Measurements from ENCODE around the gene PIK3CD.
"Not testable (repeated sequence)": the region's sequence is repeated elsewhere in the genome, so short reads cannot be mapped to it uniquely, and the experiment has no call there.

The PIK3CD gene

DNA sequence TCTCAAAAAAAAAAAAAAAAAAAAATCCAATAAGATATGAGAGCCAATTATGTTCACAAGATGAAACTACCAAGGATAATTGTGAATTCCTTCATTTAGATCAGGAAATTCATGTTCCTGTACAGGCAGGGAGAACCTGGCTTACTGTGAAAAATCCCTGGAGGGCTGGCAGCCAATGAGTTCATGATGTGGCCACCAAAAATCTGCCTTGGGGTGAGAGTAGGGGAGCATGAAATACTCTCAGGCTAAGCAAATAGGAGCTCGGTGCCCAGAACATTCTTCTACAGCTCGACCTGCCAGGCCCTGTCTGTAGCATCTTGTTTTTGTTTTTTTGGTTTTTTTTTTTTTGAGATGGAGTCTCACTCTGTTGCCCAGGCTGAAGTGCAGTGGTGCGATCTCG is 50.1 kb downstream of the PIK3CD start:
- TF ChIP-seq, protein P1, sequence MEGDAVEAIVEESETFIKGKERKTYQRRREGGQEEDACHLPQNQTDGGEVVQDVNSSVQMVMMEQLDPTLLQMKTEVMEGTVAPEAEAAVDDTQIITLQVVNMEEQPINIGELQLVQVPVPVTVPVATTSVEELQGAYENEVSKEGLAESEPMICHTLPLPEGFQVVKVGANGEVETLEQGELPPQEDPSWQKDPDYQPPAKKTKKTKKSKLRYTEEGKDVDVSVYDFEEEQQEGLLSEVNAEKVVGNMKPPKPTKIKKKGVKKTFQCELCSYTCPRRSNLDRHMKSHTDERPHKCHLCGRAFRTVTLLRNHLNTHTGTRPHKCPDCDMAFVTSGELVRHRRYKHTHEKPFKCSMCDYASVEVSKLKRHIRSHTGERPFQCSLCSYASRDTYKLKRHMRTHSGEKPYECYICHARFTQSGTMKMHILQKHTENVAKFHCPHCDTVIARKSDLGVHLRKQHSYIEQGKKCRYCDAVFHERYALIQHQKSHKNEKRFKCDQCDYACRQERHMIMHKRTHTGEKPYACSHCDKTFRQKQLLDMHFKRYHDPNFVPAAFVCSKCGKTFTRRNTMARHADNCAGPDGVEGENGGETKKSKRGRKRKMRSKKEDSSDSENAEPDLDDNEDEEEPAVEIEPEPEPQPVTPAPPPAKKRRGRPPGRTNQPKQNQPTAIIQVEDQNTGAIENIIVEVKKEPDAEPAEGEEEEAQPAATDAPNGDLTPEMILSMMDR (IDR thresholded peaks at IDR 0.05; ENCODE audit: borderline replicate concordance, insufficient read depth, low read depth, low read length) = no peak
- no peak overlapping the region for H3K4me3 ChIP-seq (ENCODE audit: low read depth, low read length)

DNA sequence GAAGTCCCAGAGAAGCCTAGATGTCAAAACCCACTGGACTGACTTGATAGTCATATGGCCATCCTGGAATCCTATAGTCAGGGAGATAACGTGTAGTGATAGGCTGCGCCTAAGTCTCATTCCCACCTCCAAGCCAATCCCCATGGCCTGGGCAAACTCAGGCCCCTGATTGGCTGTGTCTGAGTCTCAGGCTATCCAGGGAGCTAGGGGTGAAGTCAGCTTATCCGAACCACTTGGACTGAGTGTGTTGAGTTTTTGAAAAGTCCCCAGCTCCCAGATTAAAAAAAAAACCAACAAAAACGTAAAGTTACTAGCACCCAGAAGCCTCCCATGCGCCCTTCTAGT is 51.6 kb downstream of the PIK3CD start:
- H3K4me3 ChIP-seq (ENCODE audit: low read depth, low read length) = no peak overlapping the region
- TF ChIP-seq, protein P1 (IDR thresholded peaks at IDR 0.05; ENCODE audit: borderline replicate concordance, insufficient read depth, low read depth, low read length) = no peak

DNA sequence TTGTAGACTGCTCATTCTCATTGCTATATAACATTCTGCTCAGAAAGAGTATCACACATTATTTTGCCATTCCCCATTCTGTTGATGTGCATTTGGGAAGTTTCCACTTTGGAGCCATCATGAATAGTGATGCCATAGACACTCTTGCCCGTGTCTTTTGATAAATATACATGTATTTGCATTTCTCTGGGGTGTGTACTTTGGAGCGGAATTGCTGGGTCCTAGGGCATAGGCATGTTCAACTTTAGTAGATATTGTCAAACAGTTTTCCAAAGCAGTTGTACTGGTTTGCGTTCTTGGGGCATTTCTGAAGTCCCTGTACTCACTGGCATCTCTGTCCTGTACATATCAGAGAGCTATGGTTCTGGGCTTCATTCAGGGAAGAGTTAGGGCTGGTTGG is 52.1 kb downstream of the PIK3CD start:
- TF ChIP-seq, protein P1 (IDR thresholded peaks at IDR 0.05; ENCODE audit: borderline replicate concordance, insufficient read depth, low read depth, low read length) = no peak
- no peak overlapping the region for H3K4me3 ChIP-seq (ENCODE audit: low read depth, low read length)

DNA sequence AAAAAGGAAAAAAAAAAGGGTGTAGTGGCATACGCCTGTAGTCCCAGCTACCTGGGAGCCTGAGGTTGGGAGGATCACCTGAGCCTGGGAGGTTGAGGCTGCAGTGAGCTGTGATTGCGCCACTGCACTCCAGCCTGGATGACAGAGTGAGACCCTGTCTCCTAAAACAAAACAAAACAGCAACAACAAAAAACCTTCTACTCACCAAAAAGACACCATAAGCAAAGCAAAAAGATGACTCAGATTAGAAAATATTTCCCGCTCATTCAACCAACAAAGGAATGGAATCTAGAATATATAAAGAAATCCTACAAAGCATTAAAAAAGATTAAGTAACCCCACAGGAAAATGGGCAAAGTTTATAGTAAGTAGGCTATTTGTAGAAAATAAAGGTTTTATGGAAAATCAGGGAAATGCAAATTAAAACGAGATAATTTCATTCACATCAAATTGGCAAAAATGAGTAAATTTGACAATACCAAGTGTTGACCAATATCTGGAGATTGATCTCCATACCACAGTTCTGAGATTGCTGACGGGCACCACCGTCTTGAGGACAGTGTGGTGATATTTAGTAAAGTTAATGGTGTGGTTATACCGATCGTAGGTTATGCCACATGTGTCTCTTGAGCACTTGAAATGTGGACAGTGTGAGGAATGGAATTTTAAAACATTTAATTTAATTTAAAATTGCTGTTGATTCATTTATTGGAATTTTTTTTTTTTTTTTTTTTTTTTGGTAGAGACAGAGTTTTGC is 54.0 kb downstream of the PIK3CD start:
- H3K4me3 ChIP-seq (ENCODE audit: low read depth, low read length) = no peak overlapping the region
- TF ChIP-seq, protein P1 (IDR thresholded peaks at IDR 0.05; ENCODE audit: borderline replicate concordance, insufficient read depth, low read depth, low read length) = no peak

DNA sequence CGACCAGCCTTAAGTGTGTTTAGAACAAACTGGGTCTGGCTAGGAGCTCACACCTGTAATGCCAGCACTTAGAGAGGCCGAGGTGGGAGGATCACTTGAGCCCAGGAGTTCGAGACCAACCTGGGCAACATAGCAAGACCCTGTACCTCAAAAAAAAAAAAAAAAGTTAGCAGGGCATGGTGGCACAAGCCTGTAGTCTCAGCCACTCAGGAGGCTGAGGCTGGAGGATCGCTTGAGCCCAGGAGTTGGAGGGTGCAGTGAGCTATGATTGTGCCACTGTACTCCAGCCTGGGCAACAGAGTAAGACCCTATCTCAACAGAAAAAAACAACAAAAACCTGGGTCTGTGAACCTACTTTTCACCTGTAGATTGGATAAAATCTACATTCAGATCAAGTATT is 54.6 kb downstream of the PIK3CD start:
- no peak overlapping the region for H3K4me3 ChIP-seq (ENCODE audit: low read depth, low read length)
- TF ChIP-seq, protein P1 (IDR thresholded peaks at IDR 0.05; ENCODE audit: borderline replicate concordance, insufficient read depth, low read depth, low read length) = no peak

DNA sequence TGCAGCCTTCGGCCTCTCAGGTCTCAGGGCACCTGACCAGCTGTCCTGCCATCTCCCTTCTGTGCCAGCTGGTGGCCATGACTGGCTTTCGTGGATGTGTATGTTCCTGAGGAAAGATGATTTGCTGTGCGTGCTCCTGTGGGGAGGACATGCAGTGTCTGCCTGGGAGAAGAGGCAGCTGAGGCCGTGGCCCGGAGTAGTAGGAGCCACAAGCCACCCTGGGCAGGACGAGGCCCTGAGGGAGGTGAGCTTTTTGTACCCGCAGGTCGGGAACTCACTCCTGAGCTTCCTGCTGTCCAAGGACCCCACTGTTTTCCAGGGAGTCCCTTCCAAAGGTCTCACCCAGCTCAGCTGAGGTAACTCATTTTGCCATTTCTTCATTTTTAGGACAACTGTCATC is 58.5 kb downstream of the PIK3CD start:
- TF ChIP-seq, protein P1 (IDR thresholded peaks at IDR 0.05; ENCODE audit: borderline replicate concordance, insufficient read depth, low read depth, low read length) = no peak
- no peak overlapping the region for H3K4me3 ChIP-seq (ENCODE audit: low read depth, low read length)

DNA sequence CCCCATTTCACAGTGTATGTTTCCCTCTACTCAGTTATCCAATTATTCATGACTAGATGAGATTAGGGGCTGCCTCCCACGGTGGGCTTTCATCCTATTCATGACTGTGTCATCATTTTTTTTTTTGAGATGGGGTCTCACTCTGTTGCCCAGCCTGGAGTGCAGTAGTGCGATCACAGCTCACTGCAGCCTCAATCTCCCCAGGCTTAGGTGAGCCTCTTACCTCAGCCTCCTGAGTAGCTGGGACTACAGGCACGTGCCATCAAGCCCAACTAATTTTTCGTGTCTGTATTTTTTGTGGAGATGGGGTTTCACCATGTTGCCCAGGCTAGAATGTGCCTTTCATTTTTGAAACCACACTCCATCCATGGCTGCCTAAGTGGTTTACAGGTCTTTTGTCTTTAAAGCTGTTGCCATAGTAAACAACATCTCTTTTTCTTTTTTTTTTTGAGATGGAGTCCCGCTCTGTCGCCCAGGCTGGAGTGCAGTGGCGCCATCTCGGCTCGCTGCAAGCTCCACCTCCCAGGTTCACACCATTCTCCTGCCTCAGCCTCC is 60.0 kb downstream of the PIK3CD start:
- no peak overlapping the region for H3K4me3 ChIP-seq (ENCODE audit: low read depth, low read length)
- TF ChIP-seq, protein P1 (IDR thresholded peaks at IDR 0.05; ENCODE audit: borderline replicate concordance, insufficient read depth, low read depth, low read length) = no peak

DNA sequence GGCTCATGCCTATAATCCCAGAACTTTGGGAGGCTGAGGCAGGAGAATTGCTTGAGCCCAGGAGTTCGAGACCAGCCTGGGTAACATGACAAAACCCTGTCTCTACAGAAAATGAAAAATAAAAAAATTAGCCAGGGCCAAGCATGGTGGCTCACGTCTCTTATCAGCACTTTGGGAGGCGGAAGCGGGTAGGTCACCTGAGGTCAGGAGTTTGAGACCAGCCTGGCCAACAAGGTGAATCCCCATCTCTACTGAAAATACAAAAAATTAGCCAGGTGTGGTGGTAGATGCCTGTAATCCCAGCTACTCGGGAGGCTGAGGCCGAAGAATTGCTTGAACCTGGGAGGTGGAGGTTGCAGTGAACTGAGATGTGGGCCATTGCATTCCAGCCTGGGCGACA is 61.2 kb downstream of the PIK3CD start:
- not testable (repeated sequence) for H3K4me3 ChIP-seq (ENCODE audit: low read depth, low read length)

Data from GM12875 (cell line).